HG03064 (cell line): ENCODE results near the gene CARD8.
"Not testable (repeated sequence)": the region's sequence is repeated elsewhere in the genome, so short reads cannot be mapped to it uniquely, and the experiment has no call there.

ENCODE experiments used
- ATAC-seq: cut with Tn5 transposase; IDR thresholded peaks from one replicate; pipeline ENCODE4 v1.9.1; 2021; ENCODE audit warnings: low read depth; ENCODE audit not compliant: unreplicated experiment

Gene CARD8, protein sequence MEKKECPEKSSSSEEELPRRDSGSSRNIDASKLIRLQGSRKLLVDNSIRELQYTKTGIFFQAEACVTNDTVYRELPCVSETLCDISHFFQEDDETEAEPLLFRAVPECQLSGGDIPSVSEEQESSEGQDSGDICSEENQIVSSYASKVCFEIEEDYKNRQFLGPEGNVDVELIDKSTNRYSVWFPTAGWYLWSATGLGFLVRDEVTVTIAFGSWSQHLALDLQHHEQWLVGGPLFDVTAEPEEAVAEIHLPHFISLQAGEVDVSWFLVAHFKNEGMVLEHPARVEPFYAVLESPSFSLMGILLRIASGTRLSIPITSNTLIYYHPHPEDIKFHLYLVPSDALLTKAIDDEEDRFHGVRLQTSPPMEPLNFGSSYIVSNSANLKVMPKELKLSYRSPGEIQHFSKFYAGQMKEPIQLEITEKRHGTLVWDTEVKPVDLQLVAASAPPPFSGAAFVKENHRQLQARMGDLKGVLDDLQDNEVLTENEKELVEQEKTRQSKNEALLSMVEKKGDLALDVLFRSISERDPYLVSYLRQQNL

DNA sequence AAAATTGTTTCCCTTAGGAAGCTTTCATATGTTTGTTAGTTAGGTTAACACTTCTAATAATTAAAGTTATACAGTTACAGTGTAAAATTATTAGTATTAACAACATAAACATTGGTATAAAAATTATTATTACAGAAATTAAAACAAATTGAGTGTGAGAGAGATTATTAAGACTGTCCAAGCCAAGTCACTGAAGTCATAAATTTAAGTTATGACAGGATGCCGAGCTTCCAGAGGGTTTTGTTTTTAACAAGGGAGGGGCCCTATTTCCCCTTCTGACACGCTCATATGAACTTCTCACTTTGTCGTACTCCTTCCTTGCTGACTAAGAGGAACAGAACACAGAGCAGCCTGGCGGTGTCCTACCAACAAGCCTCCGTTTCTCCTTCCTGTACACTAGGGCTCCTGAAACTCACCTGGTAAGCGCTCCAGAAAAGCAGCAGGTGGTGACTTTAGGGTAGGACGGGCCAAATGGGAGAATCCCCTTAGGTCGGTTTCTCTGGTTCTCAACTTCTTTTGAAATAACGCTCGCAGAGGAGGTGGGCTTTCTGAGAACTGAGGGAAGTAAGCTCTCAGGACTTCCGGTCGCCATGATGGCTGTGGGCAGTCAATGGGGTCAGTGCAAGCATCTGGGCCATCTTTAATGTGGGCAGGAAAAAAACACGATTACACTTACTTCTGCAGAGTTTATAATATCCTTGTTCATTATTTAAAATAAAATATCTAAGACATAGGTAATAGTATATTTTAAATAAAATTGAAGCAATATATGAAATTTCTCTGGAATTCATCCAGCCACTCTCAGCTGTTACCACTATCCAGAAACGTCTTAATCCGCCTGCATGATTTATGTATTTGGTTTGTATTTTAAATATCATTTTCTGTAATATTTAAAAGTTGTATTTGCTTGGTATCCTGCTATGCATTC is at the start of gene CARD8:
CARD8 (minus strand) TSS at position 537 of the 928 bp plus-strand sequence. CDS start 14,892 bp downstream, outside the sequence.
- ATAC-seq, result no peak

DNA sequence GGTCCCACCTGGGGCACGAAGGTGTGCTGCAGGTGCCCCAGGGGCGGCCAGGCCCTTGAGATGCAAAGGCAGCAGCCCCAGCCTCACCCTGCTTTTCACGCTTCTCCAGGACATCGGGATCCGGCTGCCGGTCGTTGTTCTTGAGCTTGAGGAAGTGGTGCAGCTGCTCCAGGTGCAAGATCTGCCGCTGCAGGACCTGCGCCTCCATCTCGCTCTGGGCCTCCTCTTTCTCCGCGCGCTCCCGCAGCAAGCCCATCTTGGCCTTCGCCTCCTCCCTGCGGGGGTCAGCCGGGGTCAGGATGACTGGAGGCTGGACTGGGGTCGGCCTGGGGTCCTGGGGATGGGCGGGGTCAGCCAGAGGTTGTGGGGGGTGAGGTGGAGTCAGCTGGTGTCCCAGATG is 48.2 kb upstream of the CARD8 start:
- ATAC-seq, result no peak

DNA sequence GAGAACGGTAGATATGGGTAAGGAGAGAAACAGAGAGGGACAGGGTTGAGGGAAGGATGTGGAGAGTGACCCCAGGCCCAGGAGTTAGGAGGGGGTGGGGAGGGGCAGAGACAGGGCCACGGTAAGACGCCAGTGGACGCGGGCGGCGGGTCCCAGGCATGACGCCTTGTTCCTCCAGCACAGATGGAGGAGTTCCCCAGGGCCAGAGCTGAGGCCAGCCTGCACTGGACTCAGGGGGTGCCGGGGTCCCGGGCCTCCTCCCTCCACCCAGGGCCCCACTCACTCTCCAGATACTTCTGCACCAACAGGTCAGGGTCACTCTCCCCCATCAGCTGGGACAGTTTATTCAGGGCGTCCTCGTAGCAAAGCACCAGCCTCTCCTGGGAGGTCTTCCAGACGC is 47.7 kb upstream of the CARD8 start:
- ATAC-seq, result no peak

DNA sequence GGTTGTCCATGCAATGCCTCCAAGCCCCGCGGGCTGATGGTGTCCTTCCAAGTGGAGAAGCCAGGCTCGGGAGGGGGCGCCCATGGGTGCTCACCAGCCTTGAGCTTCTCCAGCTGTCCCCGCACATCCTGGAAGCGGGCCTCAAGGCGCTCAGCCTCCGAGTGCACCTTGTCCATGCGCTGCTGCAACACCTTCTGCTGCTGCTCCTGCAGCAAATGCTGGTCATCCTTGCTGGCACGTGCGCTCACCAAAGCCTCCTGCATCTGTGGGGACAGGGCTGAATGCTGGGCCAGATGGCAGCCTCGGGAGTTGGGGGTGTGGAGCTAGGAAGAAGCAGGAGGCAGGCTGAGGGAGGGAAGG is 46.9 kb upstream of the CARD8 start:
- ATAC-seq, result no peak

DNA sequence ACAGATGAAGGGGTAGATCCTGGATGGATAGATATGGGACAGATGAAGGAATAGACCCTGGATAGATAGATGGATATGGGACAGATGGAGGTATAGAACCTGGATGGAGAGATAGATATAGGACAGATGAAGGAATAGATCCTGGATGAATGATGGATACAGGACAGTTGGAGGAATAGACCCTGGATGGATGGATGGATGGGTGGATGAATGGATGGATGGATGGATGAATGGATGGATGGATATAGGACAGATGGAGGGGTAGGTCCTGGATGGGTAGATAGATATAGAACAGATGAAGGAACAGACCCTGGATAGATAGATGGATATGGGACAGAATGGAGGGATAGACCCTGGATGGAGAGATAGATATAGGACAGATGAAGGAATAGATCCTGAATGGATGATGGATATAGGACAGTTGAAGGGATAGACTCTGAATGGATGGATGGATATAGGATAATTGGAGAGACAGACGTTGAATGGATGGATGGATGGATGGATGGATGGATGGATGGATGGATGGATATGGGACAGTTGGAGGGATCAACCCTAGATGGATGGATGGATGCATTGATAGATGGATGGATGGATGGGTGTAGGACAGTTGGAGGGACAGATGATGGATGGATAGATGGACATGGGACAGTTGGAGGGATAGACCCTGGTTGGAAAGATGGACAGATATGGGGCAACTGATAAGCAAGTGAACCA is 46.3 kb upstream of the CARD8 start:
- ATAC-seq, result no peak

DNA sequence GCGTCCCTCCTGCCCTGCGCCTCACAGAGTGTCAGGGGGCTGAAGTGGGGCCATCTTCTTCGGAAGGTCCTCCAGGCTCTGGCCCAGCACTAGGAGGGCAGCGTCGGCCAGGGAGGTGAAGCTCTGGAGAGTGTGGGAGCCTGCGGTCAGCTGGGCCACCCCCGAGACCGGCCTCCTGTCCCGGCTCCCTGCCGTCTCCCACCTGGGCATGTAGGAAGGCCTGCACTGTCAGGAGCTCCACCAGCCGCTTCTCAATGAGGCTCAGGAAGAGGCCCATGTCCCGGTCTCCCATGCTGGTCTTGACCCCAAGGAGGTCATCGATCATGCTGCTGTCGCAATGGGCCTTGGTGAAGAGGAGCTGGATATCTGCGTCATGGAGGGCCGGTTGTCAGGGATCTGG is 42.3 kb upstream of the CARD8 start:
- ATAC-seq, result no peak

DNA sequence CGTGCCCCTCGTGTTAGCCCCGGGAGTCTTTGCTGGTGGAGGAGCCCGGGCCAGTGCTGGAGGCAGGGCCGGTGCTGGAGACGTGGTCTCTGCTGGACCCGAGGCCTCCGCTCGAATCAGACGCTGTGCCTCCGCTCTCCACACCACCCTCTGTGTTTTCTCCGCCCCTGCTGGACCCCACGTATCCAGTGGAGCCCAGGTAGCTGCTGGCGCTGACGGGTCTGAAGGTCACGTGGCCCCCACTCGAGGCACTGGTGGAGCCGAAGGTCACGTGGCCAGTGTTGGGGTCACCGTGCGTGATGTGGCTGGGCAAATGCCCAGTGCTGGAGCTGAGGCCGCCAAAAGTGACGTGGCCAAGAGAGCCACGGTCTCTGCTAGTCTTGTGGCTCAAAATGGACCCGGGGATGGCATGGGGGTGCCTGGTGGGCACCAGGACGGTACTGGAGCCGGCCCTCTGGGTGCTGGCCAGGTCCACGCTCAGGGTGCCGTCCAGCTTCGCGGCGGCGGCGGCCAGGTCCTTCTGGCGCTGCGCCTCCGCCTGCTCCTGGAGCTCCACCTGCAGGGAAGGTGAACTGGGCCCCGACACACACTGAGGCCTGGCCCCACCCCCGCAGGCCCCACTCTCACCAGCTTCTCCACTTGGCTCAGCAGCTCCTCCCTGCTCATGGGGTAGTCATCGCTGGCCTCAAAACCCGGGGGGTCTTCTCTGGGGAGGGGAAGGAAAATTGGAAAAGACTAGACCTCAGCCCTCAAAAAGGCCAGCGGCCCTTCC is 41.4 kb upstream of the CARD8 start:
- no peak for ATAC-seq

DNA sequence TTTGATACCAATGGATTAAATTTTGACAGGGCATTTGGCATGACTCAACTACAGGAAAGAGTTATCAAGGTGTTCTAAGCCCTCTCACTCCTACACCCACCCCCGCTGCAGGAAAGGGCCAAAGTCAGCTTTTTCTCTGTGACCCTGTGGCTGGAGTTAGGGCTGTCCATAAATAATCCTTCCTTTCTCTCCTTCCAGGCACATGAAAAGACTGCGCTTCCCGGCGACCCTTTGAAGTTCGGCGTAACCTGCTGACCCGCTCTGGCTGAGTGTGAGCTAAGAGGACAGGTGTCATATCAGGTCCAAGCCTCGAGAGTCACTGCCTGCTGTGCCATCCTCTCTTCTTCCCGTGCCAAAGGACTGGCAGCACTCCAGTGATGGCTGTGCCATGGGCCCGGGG is 39.7 kb upstream of the CARD8 start:
- no peak for ATAC-seq

DNA sequence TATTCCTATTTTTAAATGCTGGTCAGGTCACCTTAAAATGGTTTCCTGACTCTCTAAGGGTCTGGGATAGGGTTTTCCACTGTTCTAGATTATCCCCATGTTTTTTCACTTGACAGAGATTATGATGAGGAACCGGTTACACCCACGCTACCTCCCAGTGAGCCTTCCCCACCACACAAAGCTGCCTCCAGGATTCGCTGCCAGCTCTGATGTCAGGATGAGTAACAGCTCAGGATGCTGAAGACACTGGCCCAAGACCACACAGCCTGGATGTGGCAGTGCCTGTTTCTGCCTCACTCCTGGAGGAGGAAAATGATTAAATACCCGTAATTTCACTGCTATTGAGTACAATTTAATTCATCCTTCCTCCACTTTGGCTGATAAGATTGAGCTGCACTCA is 37.1 kb upstream of the CARD8 start:
- ATAC-seq, result no peak

DNA sequence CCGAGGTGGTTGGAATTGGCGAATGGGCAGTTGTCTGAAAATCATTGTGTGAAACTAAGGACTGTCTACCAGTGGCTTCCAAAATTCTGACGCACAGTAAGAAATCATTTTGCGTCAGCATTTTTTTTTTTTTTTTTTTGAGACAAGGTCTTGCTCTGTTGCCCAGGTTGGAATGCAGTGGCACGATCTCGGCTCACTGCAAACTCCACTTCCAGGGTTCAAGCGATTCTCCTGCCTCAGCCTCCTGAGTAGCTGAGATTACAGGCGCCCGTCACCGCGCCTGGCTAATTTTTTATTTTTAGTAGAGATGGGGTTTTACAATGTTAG is 35.7 kb upstream of the CARD8 start:
- ATAC-seq, result not testable (repeated sequence)

DNA sequence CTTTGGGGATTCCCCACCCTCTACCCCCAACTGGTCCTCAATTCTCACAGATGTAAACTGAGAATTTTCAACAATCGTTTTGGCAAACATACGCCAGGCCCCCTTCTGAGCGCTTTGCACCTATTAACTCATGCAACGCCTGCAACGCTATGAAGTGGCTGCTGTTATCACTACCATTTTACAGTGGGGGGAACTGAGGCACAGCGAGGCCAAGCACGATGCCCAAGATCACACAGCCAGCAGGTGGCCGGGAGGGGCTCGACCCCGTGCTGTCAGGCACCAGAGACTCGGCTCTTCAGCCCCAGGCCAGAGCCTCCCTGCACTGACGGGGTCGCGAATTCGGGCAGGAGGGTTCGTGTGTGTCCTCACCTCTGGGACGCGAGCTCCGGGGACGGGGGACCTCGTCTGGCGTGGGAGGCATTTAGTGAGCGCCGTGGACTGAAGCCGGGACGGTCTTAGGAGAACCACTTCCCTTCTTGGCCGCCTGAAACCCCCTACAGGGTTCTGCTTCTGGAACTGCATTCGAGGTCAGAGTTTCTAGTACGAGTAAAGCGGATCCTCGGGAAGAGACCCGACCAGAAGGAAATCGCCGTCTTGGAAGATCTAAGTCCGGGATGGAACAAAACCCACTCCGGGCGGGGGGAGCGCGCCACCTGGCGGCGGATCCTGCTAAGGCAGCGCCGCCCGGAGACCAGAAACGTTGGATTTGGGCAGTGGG is 35.2 kb upstream of the CARD8 start:
- no peak for ATAC-seq

DNA sequence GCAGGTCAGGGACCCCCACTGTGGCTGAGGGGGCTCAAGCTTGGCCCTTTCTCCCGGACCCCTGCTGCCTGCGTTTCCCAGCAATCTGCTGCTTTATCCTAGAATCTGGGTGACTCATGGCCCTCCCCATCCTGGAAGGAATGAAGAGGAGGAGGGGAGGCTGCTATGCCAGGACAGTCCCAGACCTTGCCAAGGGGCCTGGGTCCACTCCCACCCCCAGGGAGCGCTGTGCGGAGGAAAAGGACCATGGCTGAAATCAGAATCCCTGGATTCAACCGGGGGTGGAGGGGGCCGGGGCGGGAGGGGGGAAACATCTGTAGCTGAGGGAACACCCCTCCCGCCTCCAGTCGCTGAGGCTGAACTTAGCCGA is 34.7 kb upstream of the CARD8 start:
- no peak for ATAC-seq

DNA sequence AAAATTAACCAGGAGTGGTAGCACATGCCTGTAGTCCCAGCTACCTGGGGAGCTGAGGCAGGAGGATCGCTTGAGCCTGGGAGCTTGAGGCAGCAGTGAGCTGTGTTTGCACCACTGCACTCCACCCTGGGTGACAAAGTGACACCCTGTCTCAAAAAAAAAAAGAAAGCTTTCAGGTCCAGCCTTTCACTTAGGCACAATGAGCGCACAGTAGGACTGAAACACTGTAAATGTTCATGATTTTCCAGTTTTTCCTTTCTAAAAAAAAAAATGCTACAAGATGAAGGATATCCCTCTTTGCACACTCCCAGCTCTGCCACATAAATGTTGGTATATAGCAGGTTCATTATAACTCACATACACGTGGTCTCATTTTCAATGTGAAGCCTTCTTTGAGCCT is 32.0 kb upstream of the CARD8 start:
- no peak for ATAC-seq

DNA sequence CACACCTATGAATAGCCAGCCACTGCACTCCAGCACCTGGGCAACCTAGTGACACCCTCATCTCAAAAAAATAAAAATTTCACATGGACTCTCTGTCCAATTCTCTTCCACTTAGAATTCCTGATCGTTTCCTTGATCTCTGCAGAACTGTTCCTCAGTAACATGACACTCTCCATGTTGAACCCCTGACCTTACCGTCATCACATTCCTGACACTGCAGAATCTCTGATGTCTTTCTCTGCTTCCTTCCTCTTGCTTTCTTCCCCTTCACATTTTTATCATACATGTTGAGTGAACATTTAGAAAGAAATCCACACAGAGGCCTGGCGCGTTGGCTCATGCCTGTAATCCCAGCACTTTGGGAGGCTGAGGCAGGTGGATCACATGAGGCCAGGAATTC is 29.2 kb upstream of the CARD8 start:
- no peak for ATAC-seq

DNA sequence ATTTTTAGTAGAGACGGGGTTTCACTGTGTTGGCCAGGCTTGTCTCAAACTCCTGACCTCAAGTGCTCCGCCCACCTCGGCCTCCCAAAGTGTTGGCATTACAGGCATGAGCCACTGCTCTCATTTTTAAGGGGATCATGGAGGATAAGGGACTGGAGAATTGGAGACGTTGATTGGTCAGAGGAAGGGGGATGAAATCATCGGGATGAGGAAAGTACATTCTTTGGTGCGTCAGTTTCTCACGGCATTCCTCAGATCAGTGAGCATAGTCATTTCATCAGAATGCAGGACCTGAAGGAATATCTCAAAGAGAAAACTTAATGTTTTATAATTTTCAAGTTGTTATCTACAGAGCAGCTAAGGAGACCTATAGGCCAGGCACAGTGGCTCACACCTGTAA is 28.2 kb upstream of the CARD8 start:
- ATAC-seq, result no peak

DNA sequence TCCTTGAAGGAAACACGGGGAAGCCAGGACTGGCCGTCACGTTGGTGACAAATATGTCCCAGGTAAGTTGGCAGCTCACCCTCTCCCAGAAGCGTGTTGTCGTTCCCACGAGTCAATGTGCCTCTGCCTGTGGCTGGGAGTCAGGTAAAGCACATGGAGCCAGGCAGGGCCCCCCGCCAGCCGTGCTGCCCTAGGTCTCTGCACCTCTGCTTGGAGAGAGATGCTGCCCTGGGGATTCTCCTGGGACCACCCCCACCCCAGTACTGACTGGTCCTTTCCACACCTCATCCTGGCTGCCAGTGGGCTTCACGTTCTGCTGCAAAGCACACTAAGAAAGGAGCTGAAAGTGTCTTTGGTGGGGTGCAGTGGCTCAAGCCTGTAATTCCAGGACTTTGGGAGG is 24.0 kb upstream of the CARD8 start:
- ATAC-seq, result no peak

DNA sequence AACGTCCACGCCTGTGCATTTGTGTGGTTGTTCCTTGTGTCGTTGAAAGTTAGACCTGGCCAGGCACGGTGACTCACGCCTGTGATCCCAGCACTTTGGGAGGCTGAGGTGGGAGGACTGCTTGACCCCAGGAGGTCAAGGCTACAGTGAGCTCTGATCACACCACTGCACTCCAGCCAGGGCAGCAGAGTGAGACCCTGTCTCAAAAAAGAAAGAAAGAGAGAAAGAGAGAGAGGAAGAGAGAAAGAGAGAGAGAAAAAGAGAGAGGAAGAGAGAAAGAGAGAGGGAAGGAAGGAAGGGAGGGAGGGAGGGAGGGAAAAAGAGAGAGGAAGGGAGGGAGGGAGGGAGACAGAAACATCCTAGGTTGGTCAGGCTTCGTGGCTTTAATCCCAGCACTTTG is 19.2 kb upstream of the CARD8 start:
- no peak for ATAC-seq

DNA sequence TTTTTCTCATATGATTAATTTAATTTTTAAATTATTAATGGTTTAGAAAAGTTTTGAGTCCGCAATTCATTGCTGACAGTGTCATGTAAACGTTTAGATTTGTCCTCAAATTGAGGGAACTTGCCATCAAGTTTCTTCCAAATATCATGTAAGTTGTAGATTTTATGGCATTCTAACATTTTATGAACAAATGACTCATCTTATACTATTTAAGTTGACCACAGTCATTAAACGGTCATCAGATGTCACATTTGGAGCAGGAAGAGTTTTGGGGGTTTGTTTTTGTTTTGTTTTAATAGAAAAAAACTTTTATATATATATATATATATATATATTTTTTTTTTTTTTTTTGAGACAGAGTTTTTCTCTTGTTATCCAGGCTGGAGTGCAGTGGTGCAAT is 18.5 kb upstream of the CARD8 start:
- ATAC-seq, result no peak

DNA sequence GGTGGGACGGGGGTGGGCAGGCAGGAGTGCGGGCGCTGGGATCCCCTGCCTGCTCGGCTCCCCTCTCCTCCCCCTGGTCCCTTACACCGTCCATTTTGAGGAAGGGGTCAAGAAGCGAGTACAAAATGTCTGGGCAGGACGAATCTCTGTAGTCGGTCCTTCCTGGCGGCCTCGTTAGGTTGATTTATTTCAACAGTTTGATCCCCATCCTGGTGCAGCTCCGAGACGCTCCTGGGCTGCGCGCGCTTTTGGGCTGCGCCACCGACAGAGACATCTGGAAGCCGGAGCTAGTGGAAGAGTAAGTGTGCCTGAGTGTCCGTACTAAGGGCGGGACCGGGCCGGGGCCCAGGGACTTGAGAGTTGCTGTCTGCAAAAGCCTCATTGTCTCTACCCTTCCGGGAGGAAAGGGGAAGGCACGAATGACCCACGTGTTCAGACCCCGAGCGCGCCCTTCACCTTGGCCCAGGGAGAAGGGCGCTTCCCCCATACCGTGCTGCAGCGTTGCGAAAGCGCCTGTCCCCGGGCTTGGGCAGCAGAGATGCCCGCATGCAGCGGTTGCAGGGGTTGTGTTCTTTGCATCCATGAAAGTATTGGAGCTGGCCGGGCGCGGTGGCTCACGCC is 15.9 kb upstream of the CARD8 start:
- no peak for ATAC-seq
